ENCODE measurements around the gene PRR14.

DNA sequence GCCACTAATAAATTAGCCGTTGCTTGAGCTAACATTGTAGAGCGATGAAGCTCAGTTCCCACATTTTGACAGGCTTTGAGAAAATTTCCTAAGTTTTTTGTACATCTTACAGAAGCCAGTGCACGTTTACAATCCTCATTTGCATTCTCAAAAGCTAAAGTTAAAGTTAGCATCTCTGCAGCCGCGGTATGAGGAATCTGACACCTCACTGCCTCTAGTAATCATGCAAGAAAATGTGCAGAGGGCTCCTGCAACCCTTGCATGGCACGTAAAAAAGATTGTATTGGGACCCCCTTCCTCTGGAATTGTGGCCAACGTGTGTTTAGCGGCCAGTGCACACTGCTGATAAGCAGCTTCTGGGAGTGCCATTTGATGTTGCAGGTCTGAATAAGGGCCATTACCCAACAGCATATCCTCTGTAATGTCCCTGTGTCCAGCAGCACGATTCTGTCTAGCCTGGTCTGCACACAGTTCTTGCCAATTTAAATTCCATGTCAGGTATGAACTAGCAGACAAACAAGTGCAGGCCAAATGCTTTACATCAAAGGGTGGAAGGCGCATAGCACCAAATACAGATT lies 28.2 kb upstream of the PRR14 start:
- TF ChIP-seq POLR2A (IDR thresholded peaks at IDR 0.05; ENCODE audit: low read length) (no peak), GATA1 (IDR thresholded peaks at IDR 0.05; ENCODE audit: low read depth, low read length) (no peak)
